GM19099 (cell line): ENCODE results near the gene ATXN7L2.

Source experiments
- POLR2A ChIP-seq: IDR thresholded peaks from 3 replicates; pipeline ENCODE4 v1.6.1; 2011; ENCODE audit warnings: low read depth; ENCODE audit not compliant: insufficient read length; ENCODE audit errors: extremely low read depth

ATXN7L2 gene

DNA sequence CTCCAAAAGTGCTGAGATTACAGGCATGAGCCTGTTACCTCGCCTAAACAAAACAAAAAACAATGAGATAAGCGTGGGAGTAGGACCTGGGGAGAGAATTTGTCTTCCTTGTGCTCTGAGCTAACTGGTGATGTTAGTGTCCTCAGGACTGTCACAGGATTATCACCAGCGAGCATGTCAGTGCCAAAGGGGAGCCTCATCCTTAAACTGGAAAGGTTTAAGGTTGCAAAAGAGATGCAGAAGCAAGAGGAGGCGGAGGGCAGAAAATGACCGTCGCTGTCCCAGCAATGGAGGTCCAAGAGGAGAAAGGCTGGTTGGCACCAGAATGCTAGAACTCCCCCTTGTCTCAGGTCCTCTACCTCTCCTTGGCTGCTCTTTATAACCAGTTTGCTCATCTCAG lies 13.5 kb upstream of the ATXN7L2 start:
- no peak for TF ChIP-seq POLR2A

GRCh38 chr1:109472779-109473178 lies 10.9 kb upstream of the ATXN7L2 start:
- TF ChIP-seq POLR2A: no peak

DNA sequence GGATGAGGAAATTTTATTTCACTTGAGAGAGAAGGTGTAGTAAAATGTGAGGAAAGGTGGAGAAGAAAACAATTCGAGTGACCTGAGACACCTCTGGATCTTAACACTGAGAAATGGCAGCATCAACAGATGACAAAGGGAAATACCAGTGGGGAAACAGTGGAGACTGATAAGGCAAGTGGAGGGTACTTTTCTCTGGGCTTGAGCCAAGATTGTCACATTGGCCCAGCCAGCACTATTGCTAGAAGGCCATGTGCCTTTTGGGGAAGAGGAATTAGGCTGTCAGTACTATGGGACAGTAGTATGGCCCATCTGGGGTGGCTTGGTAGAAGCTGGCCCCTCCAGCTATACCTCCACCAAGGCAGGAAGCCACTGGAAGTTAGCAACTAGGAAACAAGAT lies 9.0 kb upstream of the ATXN7L2 start:
- TF ChIP-seq POLR2A: no peak

- TF ChIP-seq POLR2A: no peak
These were observed 8.4 kb upstream of the ATXN7L2 start for GRCh38 chr1:109475261-109475660.

DNA sequence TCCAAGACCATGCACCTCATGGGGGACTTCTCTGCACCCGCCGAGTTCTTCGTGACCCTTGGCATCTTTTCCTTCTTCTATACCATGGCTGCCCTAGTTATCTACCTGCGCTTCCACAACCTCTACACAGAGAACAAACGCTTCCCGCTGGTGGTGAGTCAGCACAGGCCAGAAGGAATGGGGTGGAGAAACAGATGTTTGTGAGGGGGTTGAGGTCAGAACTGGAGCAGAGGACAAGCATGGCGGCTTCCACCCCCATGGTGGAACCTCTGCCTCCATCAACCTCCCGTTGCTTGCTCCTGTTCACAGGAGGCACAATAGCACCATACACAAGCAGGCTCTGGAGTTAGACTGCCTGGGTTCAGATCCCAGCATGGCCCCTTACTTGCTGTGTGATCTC lies 6.9 kb upstream of the ATXN7L2 start:
- TF ChIP-seq POLR2A: no peak

DNA sequence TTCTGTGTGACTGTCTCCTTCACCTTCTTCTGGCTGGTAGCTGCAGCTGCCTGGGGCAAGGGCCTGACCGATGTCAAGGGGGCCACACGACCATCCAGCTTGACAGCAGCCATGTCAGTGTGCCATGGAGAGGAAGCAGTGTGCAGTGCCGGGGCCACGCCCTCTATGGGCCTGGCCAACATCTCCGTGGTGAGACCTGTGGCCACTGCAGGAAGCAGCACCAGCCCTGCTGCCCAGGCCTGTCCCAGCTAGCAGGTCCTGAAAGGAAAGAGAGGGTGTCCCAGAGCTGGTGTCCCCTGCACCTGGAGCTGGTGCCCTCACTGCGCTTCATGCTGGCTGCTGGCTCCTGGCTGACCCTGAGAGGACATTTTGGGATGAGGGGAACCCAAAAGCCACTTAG lies 5.9 kb upstream of the ATXN7L2 start:
- no peak for TF ChIP-seq POLR2A

DNA sequence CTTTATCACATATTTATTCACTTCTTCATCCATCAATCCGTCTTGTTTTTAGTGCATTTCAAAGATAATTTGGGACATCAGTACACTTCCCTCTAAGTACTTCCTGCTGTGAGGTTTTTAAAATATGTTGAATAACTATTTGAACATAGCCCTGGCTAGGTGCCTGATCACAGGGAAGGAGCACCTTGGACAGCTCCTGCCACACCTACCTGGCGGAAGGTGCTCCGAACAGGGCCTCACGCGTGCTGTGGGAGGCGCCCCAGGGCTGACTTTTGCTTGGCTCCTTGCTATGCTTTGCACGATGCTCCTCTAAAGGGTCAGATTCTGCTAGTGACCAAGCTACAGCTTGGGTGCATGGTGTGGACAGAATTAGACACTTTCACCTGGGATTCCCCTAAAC lies 4.9 kb upstream of the ATXN7L2 start:
- TF ChIP-seq POLR2A: no peak

DNA sequence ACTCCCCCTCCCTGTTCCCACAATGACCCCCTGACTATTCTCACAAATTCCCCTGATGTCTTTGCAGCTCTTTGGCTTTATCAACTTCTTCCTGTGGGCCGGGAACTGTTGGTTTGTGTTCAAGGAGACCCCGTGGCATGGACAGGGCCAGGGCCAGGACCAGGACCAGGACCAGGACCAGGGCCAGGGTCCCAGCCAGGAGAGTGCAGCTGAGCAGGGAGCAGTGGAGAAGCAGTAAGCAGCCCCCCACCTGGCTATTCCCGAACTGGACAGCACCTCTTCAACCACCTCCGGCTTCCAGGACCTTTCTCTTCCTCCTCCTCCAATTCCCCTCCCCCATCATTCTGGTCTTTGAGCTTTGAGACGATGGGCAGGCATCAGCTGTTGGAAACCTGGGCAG lies 4.4 kb upstream of the ATXN7L2 start:
- no peak for TF ChIP-seq POLR2A

- no peak for TF ChIP-seq POLR2A
These were observed 3.8 kb upstream of the ATXN7L2 start for GRCh38 chr1:109479901-109480300.

DNA sequence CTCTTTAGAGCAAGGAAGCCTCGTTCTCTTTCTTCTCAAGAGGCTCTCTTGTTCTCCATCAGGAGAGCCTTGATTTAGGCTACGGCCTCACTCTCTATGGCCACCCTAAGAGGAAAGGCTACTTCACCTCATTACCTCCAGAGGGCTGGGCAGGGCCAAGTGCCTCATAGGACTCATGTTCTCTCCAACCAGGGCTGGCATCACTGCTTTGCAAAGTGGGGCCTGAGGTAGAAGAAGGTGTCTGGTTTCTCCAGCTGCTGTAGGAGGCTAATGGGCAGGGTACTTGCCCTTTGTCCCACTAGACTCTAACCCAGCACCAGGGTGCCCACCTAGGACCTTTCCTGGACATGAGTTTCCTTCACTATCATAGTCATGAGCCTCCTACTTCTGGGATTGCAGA lies 2.1 kb upstream of the ATXN7L2 start:
- TF ChIP-seq POLR2A: no peak

DNA sequence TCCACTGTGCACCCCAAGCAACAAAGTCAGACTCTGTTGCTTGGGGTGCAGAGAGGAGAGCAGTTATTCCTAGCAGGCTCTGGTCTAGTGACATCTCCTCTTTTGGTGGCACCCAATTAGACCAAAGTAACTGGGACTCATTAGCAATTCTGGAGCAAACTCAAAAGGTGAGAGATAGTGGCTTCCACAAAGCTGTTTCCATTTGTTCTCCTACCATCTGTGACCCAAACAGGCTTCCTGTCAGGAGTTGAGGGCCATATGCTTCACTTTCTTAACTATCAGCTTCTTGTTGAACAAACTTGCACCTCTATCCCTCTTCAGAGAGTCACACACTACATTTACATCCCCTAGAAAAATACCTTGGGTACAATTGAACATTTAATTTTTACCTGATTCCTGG lies 1.5 kb upstream of the ATXN7L2 start:
- TF ChIP-seq POLR2A: no peak

DNA sequence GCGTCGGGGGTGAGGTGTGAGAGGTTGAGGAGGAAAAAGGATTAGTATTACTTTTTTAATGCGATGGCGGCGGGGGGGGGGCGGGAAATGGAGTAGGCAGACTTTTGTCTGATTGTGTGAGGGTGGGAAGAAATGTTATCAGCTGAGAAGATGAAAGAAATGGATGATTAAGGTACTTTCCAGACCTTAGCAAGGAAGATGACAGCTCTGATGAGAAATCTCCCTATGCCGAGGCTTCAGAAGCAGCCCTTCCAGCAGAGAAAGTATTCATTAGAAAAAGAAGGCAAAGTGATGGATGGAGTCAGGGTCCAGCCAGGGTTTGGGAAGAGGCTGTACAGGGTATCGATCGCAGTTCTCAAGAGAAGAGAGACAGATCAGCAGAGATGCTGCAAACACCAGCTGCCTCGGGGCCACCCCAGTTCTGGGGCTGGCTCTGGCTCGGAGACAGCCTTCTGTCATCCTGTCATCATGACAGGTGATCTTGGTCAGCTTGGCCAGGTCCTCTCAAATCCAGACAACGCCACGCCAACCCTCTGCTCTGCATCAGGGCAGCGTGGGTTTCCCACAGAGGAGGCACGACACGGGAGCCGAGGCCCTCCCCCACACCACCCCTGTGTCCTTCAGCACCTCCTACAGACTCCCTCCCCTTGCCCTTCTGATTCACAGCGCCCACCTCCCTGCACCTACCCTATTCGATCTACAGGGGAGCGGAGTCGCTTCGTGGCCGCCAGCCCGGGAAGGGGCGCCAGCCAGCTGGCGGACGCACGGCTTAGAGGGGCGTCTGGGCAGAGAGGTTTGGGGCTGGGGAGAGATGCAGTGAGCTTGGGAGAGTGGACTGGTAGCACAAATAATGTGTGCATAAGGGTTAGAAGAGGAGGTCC lies 674 bp upstream of the ATXN7L2 start:
- no peak for TF ChIP-seq POLR2A

DNA sequence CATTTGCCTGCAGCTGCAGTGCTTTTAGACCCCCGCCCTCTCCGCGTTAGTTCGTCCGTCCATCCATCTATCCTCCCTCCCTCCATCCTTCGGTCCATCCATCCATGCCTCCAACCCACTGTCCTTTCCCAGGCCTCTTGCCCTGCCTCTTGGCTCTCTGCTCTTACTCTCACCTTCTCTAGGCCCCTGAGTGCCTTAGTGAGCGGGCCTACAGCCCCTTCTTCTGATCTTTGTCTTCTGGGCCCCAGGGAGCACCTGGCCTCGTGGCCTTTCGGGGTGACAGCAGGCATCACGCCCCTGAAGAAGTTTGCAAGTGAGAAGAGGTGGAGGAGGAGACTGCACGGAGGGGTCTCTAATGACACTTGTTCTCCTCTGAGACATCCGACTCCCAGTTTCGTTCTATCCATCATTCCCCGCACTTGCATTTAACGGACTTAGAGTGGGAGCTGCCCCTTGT lies 842 bp downstream of the ATXN7L2 start:
- TF ChIP-seq POLR2A: no peak

GRCh38 chr1:109485001-109485400 lies 1.3 kb downstream of the ATXN7L2 start:
- no peak for TF ChIP-seq POLR2A

- no peak for TF ChIP-seq POLR2A
These were observed 3.6 kb downstream of the ATXN7L2 start for GRCh38 chr1:109487261-109487660.

GRCh38 chr1:109488201-109488600 lies 4.5 kb downstream of the ATXN7L2 start:
- TF ChIP-seq POLR2A: no peak

GRCh38 chr1:109488696-109489095 lies 5.0 kb downstream of the ATXN7L2 start:
- TF ChIP-seq POLR2A: no peak
